Osteoblast (primary cell): Measurements from ENCODE around the gene CARMIL3. TPM values are rescaled to one million over a fixed set of nuclear protein-coding genes. Genes with fewer than 3 reads are reported as not detected.
A peak's percentile ranks its signal among the peaks of the same experiment; 100 is the strongest.
"Not testable (repeated sequence)": the region's sequence is repeated elsewhere in the genome, so short reads cannot be mapped to it uniquely, and the experiment has no call there.

Source experiments
- DNase-seq: peaks from one replicate; pipeline ENCODE4 v3.0.0; 2011; ENCODE audit warnings: low spot score, mixed read lengths; ENCODE audit not compliant: insufficient read length; ENCODE audit errors: missing footprints
- H2AFZ ChIP-seq: 2 replicates; pipeline ENCODE4 v1.6.0; 2011; ENCODE audit warnings: mild to moderate bottlenecking, low read length
- H3K27ac ChIP-seq: 2 replicates; pipeline ENCODE4 v1.5.1; 2011; ENCODE audit warnings: mild to moderate bottlenecking, low read depth, low read length, moderate library complexity
- H3K27me3 ChIP-seq: 2 replicates; pipeline ENCODE4 v1.6.0; 2012; ENCODE audit warnings: mild to moderate bottlenecking, control low read depth, inconsistent platforms, low read length, moderate library complexity; ENCODE audit not compliant: insufficient read depth
- H3K36me3 ChIP-seq: 2 replicates; pipeline ENCODE4 v1.5.1; 2011; ENCODE audit warnings: mild to moderate bottlenecking, low read length, control low read depth, moderate library complexity; ENCODE audit not compliant: insufficient read depth
- H3K4me1 ChIP-seq: 2 replicates; pipeline ENCODE4 v1.5.1; 2011; ENCODE audit warnings: mild to moderate bottlenecking, low read length, control low read depth, moderate library complexity; ENCODE audit not compliant: insufficient read depth
- H3K4me2 ChIP-seq: 2 replicates; pipeline ENCODE4 v1.6.0; 2011; ENCODE audit warnings: mild to moderate bottlenecking, low read length; ENCODE audit not compliant: insufficient read depth
- H3K4me3 ChIP-seq: fragments of 200-600 bp; sonication (generic); 3 replicates; pipeline ENCODE4 v1.5.1; 2012; ENCODE audit warnings: mild to moderate bottlenecking, low read length, inconsistent platforms; ENCODE audit not compliant: insufficient read depth
- H3K79me2 ChIP-seq: 2 replicates; pipeline ENCODE4 v1.6.0; 2012; ENCODE audit warnings: mild to moderate bottlenecking, low read length, control low read depth, inconsistent platforms; ENCODE audit not compliant: insufficient read depth
- H3K9me3 ChIP-seq: 2 replicates; pipeline ENCODE4 v1.5.1; 2011; ENCODE audit warnings: low read depth, low read length, control low read depth
- H4K20me1 ChIP-seq: 2 replicates; pipeline ENCODE4 v1.6.0; 2012; ENCODE audit warnings: mild to moderate bottlenecking, low read length, control low read depth; ENCODE audit not compliant: insufficient read depth
- CTCF ChIP-seq: IDR thresholded peaks from 2 replicates; pipeline ENCODE4 v1.5.1; 2011; ENCODE audit warnings: mild to moderate bottlenecking, low read depth, low read length, moderate library complexity; ENCODE audit errors: extremely low read depth
- total RNA-seq: library from RNA; depleted of rRNA; stranded (reverse); fragments of >200 nt; gene quantifications from 2 replicates; pipeline ENCODE4 v1.2.3, GENCODE V29; 2012

Gene CARMIL3
- total RNA-seq, 1 donor, result not detected

GRCh38 chr14:24100197-24100981, 48.6 kb downstream of the CARMIL3 start:
- no peaks in the 10 kb centered on the region for H3K9me3 ChIP-seq
- H3K36me3 ChIP-seq, result peaks cover 24% of the 10 kb centered on the region
- H3K4me2 ChIP-seq, result no peak overlapping the region
- H3K27ac ChIP-seq, result no peak overlapping the region
- no peak for TF ChIP-seq CTCF
- H4K20me1 ChIP-seq, result no peaks in the 10 kb centered on the region
- no peak for DNase-seq
- peaks cover 4% of the 10 kb centered on the region for H3K79me2 ChIP-seq
- no peak overlapping the region for H2AFZ ChIP-seq
- no peaks in the 10 kb centered on the region for H3K27me3 ChIP-seq
- H3K4me1 ChIP-seq, result peaks cover 4% of the 10 kb centered on the region
- no peak overlapping the region for H3K4me3 ChIP-seq

- DNase-seq, result peak; percentile 55
- H3K4me3 ChIP-seq, result no peak overlapping the region
- H3K4me1 ChIP-seq, result no peaks in the 10 kb centered on the region
- H3K4me2 ChIP-seq, result no peak overlapping the region
- no peaks in the 10 kb centered on the region for H3K9me3 ChIP-seq
- peaks cover 24% of the 10 kb centered on the region for H3K36me3 ChIP-seq
- H3K27me3 ChIP-seq, result no peaks in the 10 kb centered on the region
- no peaks in the 10 kb centered on the region for H3K79me2 ChIP-seq
- no peaks in the 10 kb centered on the region for H4K20me1 ChIP-seq
- no peak overlapping the region for H2AFZ ChIP-seq
- H3K27ac ChIP-seq, result no peak overlapping the region
- TF ChIP-seq CTCF, result no peak
Observed at GRCh38 chr14:24100982-24101494, 49.2 kb downstream of the CARMIL3 start.

- TF ChIP-seq CTCF, result no peak
- no peaks in the 10 kb centered on the region for H3K79me2 ChIP-seq
- DNase-seq, result peak; percentile 56
Observed at GRCh38 chr14:24102357-24103048, 50.7 kb downstream of the CARMIL3 start.

GRCh38 chr14:24103451-24103850, 51.6 kb downstream of the CARMIL3 start:
- no peak overlapping the region for H2AFZ ChIP-seq
- no peak overlapping the region for H3K4me2 ChIP-seq
- H3K27ac ChIP-seq, result no peak overlapping the region
- H3K4me3 ChIP-seq, result no peak overlapping the region
- no peaks in the 10 kb centered on the region for H4K20me1 ChIP-seq
- H3K79me2 ChIP-seq, result no peaks in the 10 kb centered on the region
- H3K4me1 ChIP-seq, result no peaks in the 10 kb centered on the region
- no peaks in the 10 kb centered on the region for H3K9me3 ChIP-seq
- no peak for DNase-seq
- peaks cover 22% of the 10 kb centered on the region for H3K36me3 ChIP-seq
- TF ChIP-seq CTCF, result no peak
- no peaks in the 10 kb centered on the region for H3K27me3 ChIP-seq

More at GRCh38 chr14:24102357-24103048, 50.7 kb downstream of the CARMIL3 start:
- Histone ChIP-seq H3K4me2 (no peak overlapping the region), H3K4me1 (no peaks in the 10 kb centered on the region), H3K9me3 (no peaks in the 10 kb centered on the region), H3K27me3 (no peaks in the 10 kb centered on the region), H3K4me3 (no peak overlapping the region), H2AFZ (no peak overlapping the region), H4K20me1 (no peaks in the 10 kb centered on the region), H3K36me3 (peaks cover 24% of the 10 kb centered on the region), H3K27ac (no peak overlapping the region)

GRCh38 chr14:24105609-24106239, 53.9 kb downstream of the CARMIL3 start:
- H2AFZ ChIP-seq, H3K79me2 ChIP-seq, H3K27me3 ChIP-seq, DNase-seq, H3K4me1 ChIP-seq, H3K9me3 ChIP-seq, H3K4me3 ChIP-seq, H3K27ac ChIP-seq, H4K20me1 ChIP-seq, H3K4me2 ChIP-seq: not testable (repeated sequence)
- H3K36me3 ChIP-seq, result peaks cover 16% of the 10 kb centered on the region
